GM12874 (cell line): ENCODE measurements around the gene LATS2.

Experiments used
- TF ChIP-seq, protein P1 (sequence below): IDR thresholded peaks from 2 replicates; pipeline ENCODE4 v1.5.1; 2011; ENCODE audit warnings: low read depth, mild to moderate bottlenecking, control low read depth, low read length, moderate library complexity; ENCODE audit not compliant: insufficient read depth

The LATS2 gene

DNA sequence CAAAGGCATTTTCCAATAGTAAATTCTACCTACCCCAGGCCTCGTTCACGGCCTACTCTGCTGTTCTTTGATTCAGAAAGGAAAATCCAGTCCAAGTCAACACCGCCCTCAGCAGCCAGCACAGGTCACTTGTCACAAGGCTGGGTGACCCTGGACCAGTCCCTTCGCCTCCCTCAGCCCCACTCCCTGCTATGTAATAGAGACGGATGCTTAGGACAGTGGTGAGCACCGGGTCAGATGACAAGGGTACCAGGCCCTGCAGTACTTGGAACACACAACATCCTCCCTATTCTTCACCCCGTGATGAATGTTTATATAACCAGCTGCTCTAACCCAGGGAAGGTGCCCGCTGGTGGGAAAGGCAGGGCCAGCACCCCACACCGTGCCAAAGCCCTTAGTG is 14.3 kb downstream of the LATS2 start:
- TF ChIP-seq, protein P1, sequence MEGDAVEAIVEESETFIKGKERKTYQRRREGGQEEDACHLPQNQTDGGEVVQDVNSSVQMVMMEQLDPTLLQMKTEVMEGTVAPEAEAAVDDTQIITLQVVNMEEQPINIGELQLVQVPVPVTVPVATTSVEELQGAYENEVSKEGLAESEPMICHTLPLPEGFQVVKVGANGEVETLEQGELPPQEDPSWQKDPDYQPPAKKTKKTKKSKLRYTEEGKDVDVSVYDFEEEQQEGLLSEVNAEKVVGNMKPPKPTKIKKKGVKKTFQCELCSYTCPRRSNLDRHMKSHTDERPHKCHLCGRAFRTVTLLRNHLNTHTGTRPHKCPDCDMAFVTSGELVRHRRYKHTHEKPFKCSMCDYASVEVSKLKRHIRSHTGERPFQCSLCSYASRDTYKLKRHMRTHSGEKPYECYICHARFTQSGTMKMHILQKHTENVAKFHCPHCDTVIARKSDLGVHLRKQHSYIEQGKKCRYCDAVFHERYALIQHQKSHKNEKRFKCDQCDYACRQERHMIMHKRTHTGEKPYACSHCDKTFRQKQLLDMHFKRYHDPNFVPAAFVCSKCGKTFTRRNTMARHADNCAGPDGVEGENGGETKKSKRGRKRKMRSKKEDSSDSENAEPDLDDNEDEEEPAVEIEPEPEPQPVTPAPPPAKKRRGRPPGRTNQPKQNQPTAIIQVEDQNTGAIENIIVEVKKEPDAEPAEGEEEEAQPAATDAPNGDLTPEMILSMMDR = no peak

GRCh38 chr13:21046203-21046602 is 15.2 kb downstream of the LATS2 start:
- TF ChIP-seq, protein P1 = no peak

DNA sequence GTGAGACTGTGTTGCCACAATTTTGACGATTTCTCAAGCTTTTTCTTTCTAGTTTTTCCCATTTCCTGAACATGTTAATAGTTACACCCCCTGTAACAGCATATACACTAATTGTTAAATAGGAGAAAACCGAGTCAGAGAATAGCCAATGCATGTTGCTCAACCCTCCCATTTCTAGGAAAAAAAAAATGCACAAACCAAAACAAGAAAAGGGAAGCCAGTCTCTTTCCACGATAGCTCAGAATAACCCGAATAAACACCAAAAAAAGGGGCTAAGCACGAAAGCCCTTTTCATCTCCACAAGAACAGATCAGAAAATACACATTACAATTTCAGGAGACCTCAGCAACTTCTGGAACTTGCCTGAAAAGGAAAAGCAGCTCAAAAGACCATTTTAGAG is 16.3 kb downstream of the LATS2 start:
- TF ChIP-seq, protein P1 = no peak

DNA sequence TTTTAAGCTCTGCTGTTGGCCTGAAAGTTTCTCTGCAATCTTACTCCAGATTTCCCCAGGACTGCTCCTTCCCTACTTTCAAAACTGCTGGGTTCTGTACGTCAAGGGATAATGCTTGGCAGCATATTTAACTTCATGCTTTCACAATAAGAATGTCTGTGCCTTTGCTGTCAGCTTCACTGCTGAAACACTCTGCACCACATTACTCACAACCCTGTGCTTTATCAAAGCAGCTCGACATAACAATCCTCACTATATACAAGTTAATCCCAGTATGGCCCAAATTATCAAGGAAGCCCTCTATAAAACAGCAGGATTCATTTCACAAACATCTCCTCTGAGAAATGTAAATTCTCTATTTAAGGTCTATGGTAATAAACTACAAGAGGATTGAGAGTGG is 17.5 kb downstream of the LATS2 start:
- TF ChIP-seq, protein P1 = no peak

- TF ChIP-seq, protein P1 = no peak
Measured at GRCh38 chr13:21040120-21040826, 21.1 kb downstream of the LATS2 start.

GRCh38 chr13:21039097-21039800 is 22.1 kb downstream of the LATS2 start:
- TF ChIP-seq, protein P1 = no peak

GRCh38 chr13:21037656-21038055 is 23.7 kb downstream of the LATS2 start:
- TF ChIP-seq, protein P1 = no peak
